Measurements from ENCODE around the gene CDHR4.
"Not testable (repeated sequence)": the region's sequence is repeated elsewhere in the genome, so short reads cannot be mapped to it uniquely, and the experiment has no call there.

Gene CDHR4

GRCh38 chr3:49780080-49780974 is 19.3 kb downstream of the CDHR4 start:
- no peak for DNase-seq

- DNase-seq = no peak
Measured at GRCh38 chr3:49779358-49780079, 20.2 kb downstream of the CDHR4 start.

- DNase-seq = not testable (repeated sequence)
Measured at GRCh38 chr3:49776101-49776500, 23.6 kb downstream of the CDHR4 start.

GRCh38 chr3:49775538-49775937 is 24.1 kb downstream of the CDHR4 start:
- DNase-seq = no peak

- no peak for DNase-seq
Measured at GRCh38 chr3:49772703-49773102, 27.0 kb downstream of the CDHR4 start.

- DNase-seq = no peak
Measured at GRCh38 chr3:49771340-49771938, 28.2 kb downstream of the CDHR4 start.

- DNase-seq = no peak
Measured at GRCh38 chr3:49769926-49770325, 29.7 kb downstream of the CDHR4 start.

GRCh38 chr3:49769286-49769915 is 30.3 kb downstream of the CDHR4 start:
- DNase-seq = no peak

GRCh38 chr3:49763981-49764380 is 35.7 kb downstream of the CDHR4 start:
- no peak for DNase-seq

- DNase-seq = no peak
Measured at GRCh38 chr3:49761661-49762060, 38.0 kb downstream of the CDHR4 start.

- DNase-seq = no peak
Measured at GRCh38 chr3:49759226-49759625, 40.4 kb downstream of the CDHR4 start.

GRCh38 chr3:49757197-49757596 is 42.5 kb downstream of the CDHR4 start:
- DNase-seq = no peak

GRCh38 chr3:49756036-49756435 is 43.6 kb downstream of the CDHR4 start:
- DNase-seq = no peak

GRCh38 chr3:49754536-49754935 is 45.1 kb downstream of the CDHR4 start:
- no peak for DNase-seq

GRCh38 chr3:49751501-49751900 is 48.2 kb downstream of the CDHR4 start:
- DNase-seq = no peak

GRCh38 chr3:49750056-49750455 is 49.6 kb downstream of the CDHR4 start:
- no peak for DNase-seq

- DNase-seq = not testable (repeated sequence)
Measured at GRCh38 chr3:49748874-49749273, 50.8 kb downstream of the CDHR4 start.

- no peak for DNase-seq
Measured at GRCh38 chr3:49747792-49748480, 51.7 kb downstream of the CDHR4 start.

GRCh38 chr3:49745986-49746385 is 53.7 kb downstream of the CDHR4 start:
- DNase-seq = no peak
